Activated CD4-positive, alpha-beta T cell treated with anti-CD3 and anti-CD28 coated beads for 36 hours (primary cell): ENCODE results near the gene NYAP2. TPM values are rescaled to one million over a fixed set of nuclear protein-coding genes. Genes with fewer than 3 reads are reported as not detected.

ENCODE experiments used
- ATAC-seq: fragments of 200-7000 bp; cut with Tn5 transposase; one replicate; pipeline ENCODE4 v1.10.0; 2021; ENCODE audit warnings: mild to moderate bottlenecking, moderate library complexity
- CTCF ChIA-PET: fragments of 350-600 bp; sonication (Branson Sonifier 250); formaldehyde crosslinking; loops from one replicate; lab custom pipeline; 2021; ENCODE audit warnings: antibody characterized with exemption; lab: Charles Lee
- POLR2A ChIA-PET: fragments of 350-600 bp; sonication (Branson Sonifier 250); formaldehyde crosslinking; loops from one replicate; lab custom pipeline; 2021; ENCODE audit warnings: antibody characterized with exemption, inconsistent platforms; lab: Charles Lee
- DNase-seq: peaks from one replicate; pipeline ENCODE4 v3.0.0-alpha.2; 2020
- H3K27ac Mint-ChIP-seq: one replicate; pipeline ENCODE4 v1.8.0; 2021; ENCODE audit warnings: mixed read lengths
- H3K27me3 Mint-ChIP-seq: one replicate; pipeline ENCODE4 v1.8.0; 2021; ENCODE audit warnings: mixed read lengths
- H3K36me3 Mint-ChIP-seq: one replicate; pipeline ENCODE4 v1.8.0; 2021; ENCODE audit warnings: low read depth, mixed read lengths
- H3K4me1 Mint-ChIP-seq: one replicate; pipeline ENCODE4 v1.8.0; 2021; ENCODE audit warnings: mixed read lengths
- H3K4me3 Mint-ChIP-seq: one replicate; pipeline ENCODE4 v1.8.0; 2021; ENCODE audit warnings: mild to moderate bottlenecking, moderate library complexity, mixed read lengths
- H3K9me3 Mint-ChIP-seq: one replicate; pipeline ENCODE4 v1.8.0; 2021; ENCODE audit warnings: low read depth, mixed read lengths
- intact Hi-C, 2 experiments: fragments of 100-400 bp; cut with DNase I in 1 of 2; cut with micrococcal nuclease in 1 of 2; formaldehyde crosslinking; loops; one replicate each; pipeline versions ENCODE4 v1.14.2 to v1.15.1; 2022 to 2024; cut with DNase I, micrococcal nuclease
- total RNA-seq, 2 experiments: library from RNA; stranded (reverse); gene quantifications; one replicate each; pipeline ENCODE4 v1.2.3, GENCODE V29; 2021

Gene NYAP2
- total RNA-seq, 2 experiments from 2014 or later, result not detected

DNA sequence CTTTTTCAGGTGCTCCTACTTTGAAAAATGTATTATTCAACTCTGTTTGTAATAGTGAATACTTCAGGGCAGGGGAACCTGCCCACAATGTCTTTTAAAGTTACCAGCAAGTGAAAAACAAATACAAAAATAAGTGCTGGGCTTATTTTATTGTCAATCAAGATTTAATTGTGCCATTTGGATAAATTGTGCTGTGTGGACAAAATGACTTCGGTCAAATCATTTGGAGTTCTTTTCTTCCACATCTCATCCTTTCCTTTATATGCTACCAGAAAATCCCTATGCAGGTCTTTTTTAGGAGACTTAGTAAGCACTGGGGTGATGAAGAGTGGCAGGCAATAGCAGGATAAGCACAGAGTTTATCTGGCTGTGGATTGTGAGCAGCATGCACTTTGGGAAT, 63.9 kb downstream of the NYAP2 start:
- H3K27ac Mint-ChIP-seq, result no peak overlapping the region
- DNase-seq (no peak), ATAC-seq (no peak)
- H3K4me1 Mint-ChIP-seq, result peaks cover 24% of the 10 kb centered on the region
- peaks cover 7% of the 10 kb centered on the region for H3K27me3 Mint-ChIP-seq
- CTCF ChIA-PET, result no interaction called here
- no peaks in the 10 kb centered on the region for H3K9me3 Mint-ChIP-seq
- POLR2A ChIA-PET, result interaction anchor here (0.6 kb wide), 1 partner anchor 124 kb away, joined by 3 read pairs; no protein-coding TSS in a partner anchor
- no peak overlapping the region for H3K4me3 Mint-ChIP-seq
- no peaks in the 10 kb centered on the region for H3K36me3 Mint-ChIP-seq
- intact Hi-C loops, result no loop called here

DNA sequence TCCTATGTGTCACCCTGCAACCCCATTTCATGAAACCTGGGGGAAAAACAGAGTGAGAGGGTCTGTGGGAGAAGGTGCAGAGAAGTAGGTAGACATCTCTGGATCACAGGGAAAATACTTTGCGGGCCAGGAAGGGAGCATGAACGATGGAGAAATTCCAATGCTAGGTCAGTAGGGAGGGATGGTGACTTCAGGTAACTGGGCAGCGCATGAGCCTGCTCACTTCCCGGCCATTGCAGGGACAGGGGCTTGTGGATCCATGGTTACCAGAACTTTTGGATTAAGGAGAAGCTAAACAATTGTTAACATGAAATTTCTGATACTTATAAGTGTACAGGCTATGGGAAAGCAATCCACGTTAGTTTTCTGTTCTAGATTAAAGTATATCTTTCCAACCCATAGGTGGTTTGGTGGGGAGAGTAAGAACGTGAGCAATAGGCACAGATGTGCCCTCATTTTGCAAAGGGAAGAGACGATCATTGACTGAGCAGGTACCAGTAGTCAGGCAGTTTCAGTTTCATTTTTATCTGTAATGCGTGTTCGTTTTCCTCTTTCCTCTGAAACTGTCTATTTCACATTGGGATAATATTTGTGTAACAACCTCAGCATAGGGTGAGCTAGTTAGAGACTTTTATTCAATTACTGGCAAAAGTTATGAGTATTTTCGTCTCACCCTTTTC, 65.0 kb downstream of the NYAP2 start:
- H3K27ac Mint-ChIP-seq, result no peak overlapping the region
- peak; percentile 7 for DNase-seq
- no peaks in the 10 kb centered on the region for H3K9me3 Mint-ChIP-seq
- intact Hi-C loops, result no loop called here
- peak; percentile 91 for ATAC-seq
- CTCF ChIA-PET, result no interaction called here
- peak overlapping the region; percentile 21 for H3K4me3 Mint-ChIP-seq
- no peaks in the 10 kb centered on the region for H3K36me3 Mint-ChIP-seq
- peaks cover 24% of the 10 kb centered on the region for H3K4me1 Mint-ChIP-seq
- H3K27me3 Mint-ChIP-seq, result no peaks in the 10 kb centered on the region
- POLR2A ChIA-PET, result no interaction called here

DNA sequence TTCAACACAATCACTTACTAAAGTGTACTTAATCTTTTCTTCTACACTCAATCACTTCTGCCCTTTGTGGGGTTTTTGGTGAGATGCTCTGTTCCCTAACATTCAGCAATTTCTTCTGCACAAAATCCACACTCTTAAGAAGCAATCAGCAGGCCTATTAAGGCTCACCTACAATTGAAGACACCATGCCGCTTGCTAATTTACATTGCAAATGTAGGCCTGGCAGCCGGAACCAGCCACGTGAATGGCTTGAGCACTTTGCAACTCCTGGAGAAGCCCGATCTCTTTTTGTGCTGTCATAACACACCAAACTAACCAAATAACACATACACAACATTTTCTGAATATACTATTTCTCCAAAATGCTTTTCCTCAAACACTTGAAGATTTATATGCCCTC, 66.3 kb downstream of the NYAP2 start:
- no peak for ATAC-seq
- H3K36me3 Mint-ChIP-seq, result no peaks in the 10 kb centered on the region
- CTCF ChIA-PET, result no interaction called here
- no peak overlapping the region for H3K4me3 Mint-ChIP-seq
- peaks cover 24% of the 10 kb centered on the region for H3K4me1 Mint-ChIP-seq
- H3K27me3 Mint-ChIP-seq, result no peaks in the 10 kb centered on the region
- H3K27ac Mint-ChIP-seq, result no peak overlapping the region
- POLR2A ChIA-PET, result no interaction called here
- intact Hi-C loops, result no loop called here
- H3K9me3 Mint-ChIP-seq, result no peaks in the 10 kb centered on the region
- DNase-seq, result no peak

DNA sequence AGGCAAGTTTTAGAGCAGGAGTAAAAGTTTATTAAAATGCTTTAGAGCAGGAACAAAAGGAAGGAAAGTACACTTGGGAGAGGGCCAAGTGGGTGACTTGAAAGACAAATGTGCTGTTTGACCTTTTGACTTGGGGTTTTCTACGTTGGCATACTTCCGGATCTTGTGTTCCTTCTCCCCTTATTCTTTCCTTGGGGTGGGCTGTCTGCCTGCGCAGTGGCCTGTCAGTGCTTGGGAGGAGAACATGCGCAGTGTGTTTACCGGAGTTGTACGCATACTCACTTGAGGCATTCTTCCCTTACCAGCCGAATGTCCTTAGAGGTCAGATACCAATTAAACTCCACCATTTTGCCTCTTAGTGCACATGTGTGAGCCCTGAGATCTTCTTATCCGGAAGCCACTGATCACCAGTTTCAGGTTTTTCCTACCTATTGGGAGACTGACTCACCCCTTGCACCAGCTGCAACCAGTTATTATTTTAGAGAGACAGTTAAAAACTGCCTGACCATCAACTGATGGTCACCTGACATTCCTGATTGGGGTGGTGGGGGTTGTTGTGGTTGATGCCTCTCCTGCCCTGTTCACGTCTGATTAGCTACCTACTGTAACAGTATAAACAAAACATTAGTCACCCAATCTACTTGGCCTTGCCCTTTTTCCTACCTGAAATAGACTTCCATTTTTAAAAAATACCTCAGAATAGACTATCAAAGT, 67.5 kb downstream of the NYAP2 start:
- intact Hi-C loops, result no loop called here

DNA sequence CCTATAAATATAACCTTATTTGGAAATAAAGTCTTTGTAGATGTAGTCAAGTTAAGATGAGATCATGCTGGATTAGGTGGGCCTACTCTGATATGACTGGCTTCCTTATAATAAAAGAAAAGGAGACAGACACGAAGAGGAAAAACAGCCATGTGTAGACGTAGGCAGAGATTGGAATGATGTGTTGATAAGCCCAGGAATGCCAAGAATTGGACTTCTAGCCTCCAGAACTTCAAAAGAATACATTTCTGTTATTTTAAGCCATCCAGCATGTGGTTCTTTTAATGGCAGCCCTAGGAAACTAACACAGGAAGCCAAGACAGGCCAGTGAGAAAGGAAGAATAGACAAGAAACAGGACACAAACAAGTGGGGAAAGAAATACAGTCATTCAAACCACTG, 68.6 kb downstream of the NYAP2 start:
- H3K4me1 Mint-ChIP-seq, result peaks cover 24% of the 10 kb centered on the region
- H3K4me3 Mint-ChIP-seq, result no peak overlapping the region
- no peak for ATAC-seq
- intact Hi-C loops, result no loop called here
- ChIA-PET CTCF (no interaction called here), POLR2A (no interaction called here)
- H3K36me3 Mint-ChIP-seq, result no peaks in the 10 kb centered on the region
- DNase-seq, result no peak
- H3K9me3 Mint-ChIP-seq, result no peaks in the 10 kb centered on the region
- H3K27me3 Mint-ChIP-seq, result no peaks in the 10 kb centered on the region
- no peak overlapping the region for H3K27ac Mint-ChIP-seq

More for the DNA sequence above, 67.5 kb downstream of the NYAP2 start:
- Mint-ChIP-seq H3K27ac (no peak overlapping the region), H3K27me3 (no peaks in the 10 kb centered on the region), H3K4me1 (peaks cover 24% of the 10 kb centered on the region), H3K4me3 (no peak overlapping the region), H3K36me3 (no peaks in the 10 kb centered on the region), H3K9me3 (no peaks in the 10 kb centered on the region)
- CTCF ChIA-PET, result interaction anchor here (0.7 kb wide), 1 partner anchor 882 kb away, joined by 3 read pairs; no protein-coding TSS in a partner anchor
- no peak for ATAC-seq
- DNase-seq, result no peak
- POLR2A ChIA-PET, result no interaction called here

DNA sequence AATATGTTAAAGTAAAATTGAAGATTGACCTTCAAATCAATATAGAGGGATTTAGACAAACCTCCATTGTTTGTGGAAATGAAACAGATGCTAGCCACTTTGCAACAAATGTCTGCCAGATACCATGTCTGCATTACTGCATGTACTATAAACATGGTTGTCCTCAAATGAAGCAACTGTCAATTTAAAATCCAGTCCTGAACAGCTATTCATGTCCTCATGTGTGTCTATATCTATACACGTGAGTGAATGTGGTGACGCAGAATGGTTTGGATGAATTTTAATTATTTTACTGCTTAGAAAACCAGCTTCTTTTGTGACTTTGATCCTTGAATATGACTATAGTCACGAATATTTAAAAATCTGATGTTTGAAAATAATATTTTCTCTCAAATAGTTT, 71.5 kb downstream of the NYAP2 start:
- H3K27me3 Mint-ChIP-seq, result peaks cover 3% of the 10 kb centered on the region
- DNase-seq (no peak), ATAC-seq (no peak)
- no peak overlapping the region for H3K27ac Mint-ChIP-seq
- no peaks in the 10 kb centered on the region for H3K9me3 Mint-ChIP-seq
- H3K4me1 Mint-ChIP-seq, result peaks cover 5% of the 10 kb centered on the region
- intact Hi-C loops, result no loop called here
- no peak overlapping the region for H3K4me3 Mint-ChIP-seq
- POLR2A ChIA-PET, result no interaction called here
- no peaks in the 10 kb centered on the region for H3K36me3 Mint-ChIP-seq
- CTCF ChIA-PET, result interaction anchor here (1.5 kb wide), 1 partner anchor 8 kb away, joined by 3 read pairs; no protein-coding TSS in a partner anchor

DNA sequence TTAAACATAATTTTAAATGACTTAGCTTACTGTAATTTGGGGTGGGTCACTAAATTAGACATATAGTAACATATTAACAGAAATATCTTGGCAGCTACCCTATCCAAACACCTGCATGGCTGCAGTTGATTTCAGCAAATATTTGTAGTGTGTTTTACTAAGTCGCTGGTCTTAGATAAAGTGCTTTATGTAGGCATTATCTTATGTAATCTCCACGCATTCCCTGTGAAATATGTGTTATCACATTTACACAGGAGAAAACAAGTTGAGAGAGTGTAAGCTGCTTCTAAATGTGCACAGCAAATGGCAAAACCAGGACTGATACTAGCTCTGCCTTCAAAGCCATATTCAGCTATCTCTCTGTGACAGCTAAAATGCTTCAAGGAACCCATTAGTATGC, 72.0 kb downstream of the NYAP2 start:
- H3K4me1 Mint-ChIP-seq, result peaks cover 4% of the 10 kb centered on the region
- H3K27ac Mint-ChIP-seq, result no peak overlapping the region
- H3K36me3 Mint-ChIP-seq, result no peaks in the 10 kb centered on the region
- ChIA-PET POLR2A (no interaction called here), CTCF (no interaction called here)
- H3K27me3 Mint-ChIP-seq, result peaks cover 3% of the 10 kb centered on the region
- no peaks in the 10 kb centered on the region for H3K9me3 Mint-ChIP-seq
- ATAC-seq, result no peak
- intact Hi-C loops, result no loop called here
- DNase-seq, result no peak
- no peak overlapping the region for H3K4me3 Mint-ChIP-seq

DNA sequence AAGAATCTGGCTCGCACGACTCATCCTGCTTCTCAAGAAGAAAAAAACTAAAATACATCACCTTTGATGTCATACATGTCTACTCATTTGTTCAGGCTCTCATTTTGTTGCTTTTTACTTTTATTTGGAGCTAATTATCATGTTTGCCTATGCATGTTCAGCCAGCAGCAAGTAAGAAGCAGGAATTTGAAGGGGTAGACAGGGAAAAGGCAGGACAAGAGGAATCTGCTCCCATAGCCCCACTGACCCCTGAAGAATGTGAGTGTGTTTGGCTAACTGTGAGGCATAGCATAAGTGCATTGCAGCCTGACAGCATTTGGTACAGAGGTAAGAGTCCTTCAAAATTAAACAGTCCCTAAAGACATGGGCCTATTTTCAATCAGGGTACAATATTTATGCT, 72.7 kb downstream of the NYAP2 start:
- intact Hi-C loops, result no loop called here
- ChIA-PET POLR2A (no interaction called here), CTCF (no interaction called here)
- DNase-seq (no peak), ATAC-seq (no peak)
- Mint-ChIP-seq H3K9me3 (no peaks in the 10 kb centered on the region), H3K4me1 (no peaks in the 10 kb centered on the region), H3K27me3 (peaks cover 3% of the 10 kb centered on the region), H3K36me3 (no peaks in the 10 kb centered on the region), H3K4me3 (no peak overlapping the region), H3K27ac (no peak overlapping the region)

DNA sequence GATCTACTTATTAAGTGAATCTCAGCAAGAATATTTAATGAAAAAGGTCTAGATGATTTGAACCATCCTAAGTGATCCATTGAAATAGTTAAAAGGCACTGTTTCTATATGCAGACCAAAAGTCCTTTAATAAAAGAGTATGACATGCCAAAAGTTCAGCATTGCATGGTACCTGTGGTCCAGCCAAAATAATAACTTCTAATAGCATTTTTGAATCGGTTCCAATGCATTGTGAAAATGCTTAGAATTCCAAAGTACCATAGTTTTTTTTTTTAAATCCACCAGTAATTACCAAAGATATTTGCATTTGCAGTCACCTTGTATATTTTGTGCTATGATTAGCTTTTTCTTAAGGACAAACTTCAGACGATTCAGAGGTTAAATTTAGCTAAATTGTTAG, 79.9 kb downstream of the NYAP2 start:
- ChIA-PET CTCF (interaction anchor here (0.7 kb wide), 1 partner anchor 9 kb away, joined by 3 read pairs; no protein-coding TSS in a partner anchor), POLR2A (no interaction called here)
- intact Hi-C loops, result no loop called here
- no peaks in the 10 kb centered on the region for H3K36me3 Mint-ChIP-seq
- DNase-seq (no peak), ATAC-seq (no peak)
- H3K9me3 Mint-ChIP-seq, result no peaks in the 10 kb centered on the region
- no peak overlapping the region for H3K4me3 Mint-ChIP-seq
- peaks cover 14% of the 10 kb centered on the region for H3K27me3 Mint-ChIP-seq
- H3K27ac Mint-ChIP-seq, result no peak overlapping the region
- H3K4me1 Mint-ChIP-seq, result no peaks in the 10 kb centered on the region

DNA sequence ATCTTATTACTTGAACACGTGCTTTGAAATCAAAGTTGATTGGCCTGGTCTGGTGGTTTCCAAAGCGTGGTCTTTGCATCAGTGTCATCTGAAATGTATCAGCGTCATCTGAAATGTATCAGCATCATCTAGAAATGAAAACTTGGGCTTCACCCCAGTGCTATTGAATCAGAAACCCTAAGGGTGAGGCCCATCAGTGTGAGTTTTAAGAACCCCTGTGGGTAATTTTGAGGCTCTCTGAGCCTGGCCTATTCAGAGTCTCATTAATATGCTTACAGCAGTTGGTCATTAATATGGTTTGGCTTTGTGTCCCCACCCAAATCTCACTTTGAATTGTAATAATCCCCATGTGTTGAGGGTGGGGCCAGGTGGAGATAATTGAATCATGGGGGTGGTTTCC, 85.2 kb downstream of the NYAP2 start:
- intact Hi-C loops, result no loop called here
- Mint-ChIP-seq H3K9me3 (no peaks in the 10 kb centered on the region), H3K4me1 (no peaks in the 10 kb centered on the region), H3K4me3 (no peak overlapping the region), H3K27ac (no peak overlapping the region), H3K36me3 (no peaks in the 10 kb centered on the region), H3K27me3 (peaks cover 5% of the 10 kb centered on the region)
- POLR2A ChIA-PET, result no interaction called here
- no peak for DNase-seq
- no peak for ATAC-seq
- CTCF ChIA-PET, result no interaction called here

DNA sequence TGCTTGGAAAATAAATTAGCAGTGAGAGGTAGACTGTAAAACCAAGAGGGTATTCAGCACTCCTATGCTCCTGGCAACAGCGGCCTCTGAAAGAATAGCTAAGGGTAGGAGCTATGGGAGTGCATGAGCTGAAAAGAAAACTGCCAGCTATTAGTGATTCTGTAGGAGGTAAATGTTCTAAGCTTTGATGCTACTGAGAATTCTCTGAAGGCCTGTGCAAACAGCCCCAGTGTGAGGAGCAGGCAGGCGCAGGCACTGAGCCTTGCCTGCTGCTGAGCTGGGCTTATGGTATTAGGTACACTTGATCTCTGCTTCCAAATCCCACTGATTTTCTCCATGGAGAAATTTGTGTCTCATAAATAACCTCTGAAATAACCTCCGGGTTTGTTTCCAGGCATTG, 86.7 kb downstream of the NYAP2 start:
- Mint-ChIP-seq H3K4me1 (no peaks in the 10 kb centered on the region), H3K9me3 (no peaks in the 10 kb centered on the region), H3K27ac (no peak overlapping the region), H3K4me3 (no peak overlapping the region), H3K36me3 (no peaks in the 10 kb centered on the region), H3K27me3 (peaks cover 3% of the 10 kb centered on the region)
- ChIA-PET POLR2A (no interaction called here), CTCF (interaction anchor here (0.8 kb wide), 1 partner anchor 175 kb away, joined by 3 read pairs; no protein-coding TSS in a partner anchor)
- DNase-seq (no peak), ATAC-seq (no peak)
- intact Hi-C loops, result no loop called here

DNA sequence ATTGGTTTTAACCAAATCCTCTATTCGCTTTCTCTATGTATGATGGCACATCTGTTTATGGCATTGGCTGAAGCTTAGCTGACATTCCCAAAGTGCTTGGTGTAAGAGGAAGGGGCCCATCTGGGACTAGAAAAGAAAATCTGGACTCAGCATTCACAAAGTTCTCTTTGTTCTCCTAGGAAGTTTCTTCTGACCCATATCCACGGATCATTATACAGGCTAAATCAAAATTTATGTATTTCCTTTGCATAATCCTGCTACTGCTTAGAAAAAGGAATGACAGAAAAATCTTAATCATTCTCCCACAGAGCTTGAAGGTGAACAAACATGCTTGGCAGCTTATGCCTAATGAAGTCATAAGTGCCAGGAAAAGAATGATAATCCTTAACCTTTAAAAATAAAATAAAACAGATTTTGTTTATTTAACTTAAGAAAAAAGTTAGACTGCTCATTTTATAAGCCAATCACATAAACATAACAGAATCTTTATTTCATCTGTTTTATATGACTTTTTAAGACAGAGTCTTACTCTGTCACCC, 88.4 kb downstream of the NYAP2 start:
- Mint-ChIP-seq H3K4me3 (no peak overlapping the region), H3K27ac (no peak overlapping the region), H3K36me3 (no peaks in the 10 kb centered on the region), H3K27me3 (peaks cover 2% of the 10 kb centered on the region), H3K4me1 (no peaks in the 10 kb centered on the region), H3K9me3 (no peaks in the 10 kb centered on the region)
- POLR2A ChIA-PET, result no interaction called here
- intact Hi-C loops, result no loop called here
- DNase-seq, result no peak
- ATAC-seq, result no peak
- CTCF ChIA-PET, result no interaction called here
